GM15510 (cell line): ENCODE data around the gene AS3MT.

Experiments used
- POLR2A ChIP-seq: IDR thresholded peaks from 3 replicates; pipeline ENCODE4 v1.6.1; 2011; ENCODE audit warnings: borderline replicate concordance; ENCODE audit not compliant: insufficient read length; ENCODE audit errors: extremely low read depth

Gene AS3MT, protein sequence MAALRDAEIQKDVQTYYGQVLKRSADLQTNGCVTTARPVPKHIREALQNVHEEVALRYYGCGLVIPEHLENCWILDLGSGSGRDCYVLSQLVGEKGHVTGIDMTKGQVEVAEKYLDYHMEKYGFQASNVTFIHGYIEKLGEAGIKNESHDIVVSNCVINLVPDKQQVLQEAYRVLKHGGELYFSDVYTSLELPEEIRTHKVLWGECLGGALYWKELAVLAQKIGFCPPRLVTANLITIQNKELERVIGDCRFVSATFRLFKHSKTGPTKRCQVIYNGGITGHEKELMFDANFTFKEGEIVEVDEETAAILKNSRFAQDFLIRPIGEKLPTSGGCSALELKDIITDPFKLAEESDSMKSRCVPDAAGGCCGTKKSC

GRCh38 chr10:102869258-102870198, at the start of gene AS3MT:
AS3MT (plus strand) TSS chr10:102869470; CDS start chr10:102869593, 123 bp downstream.
- no peak for TF ChIP-seq POLR2A

DNA sequence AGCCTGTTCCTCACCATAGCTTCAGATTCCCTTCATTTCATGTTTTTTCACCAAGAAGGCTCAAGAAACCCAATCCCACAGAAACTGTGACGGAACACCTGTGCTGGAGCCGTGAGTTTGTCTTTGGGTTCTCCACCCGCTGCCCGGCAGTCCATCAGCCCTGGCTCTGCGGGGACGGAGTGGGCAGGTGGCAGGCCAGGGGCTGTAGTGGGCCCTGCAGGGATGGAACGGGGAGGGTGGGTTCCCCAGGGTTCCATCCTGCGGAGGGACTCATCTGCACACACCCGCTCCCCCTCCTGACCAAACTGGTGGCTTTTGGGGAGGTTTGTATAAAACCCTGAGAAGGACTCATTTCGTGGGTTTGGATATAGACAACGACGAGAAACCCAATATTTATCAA, 47.0 kb upstream of the AS3MT start:
- no peak for TF ChIP-seq POLR2A

DNA sequence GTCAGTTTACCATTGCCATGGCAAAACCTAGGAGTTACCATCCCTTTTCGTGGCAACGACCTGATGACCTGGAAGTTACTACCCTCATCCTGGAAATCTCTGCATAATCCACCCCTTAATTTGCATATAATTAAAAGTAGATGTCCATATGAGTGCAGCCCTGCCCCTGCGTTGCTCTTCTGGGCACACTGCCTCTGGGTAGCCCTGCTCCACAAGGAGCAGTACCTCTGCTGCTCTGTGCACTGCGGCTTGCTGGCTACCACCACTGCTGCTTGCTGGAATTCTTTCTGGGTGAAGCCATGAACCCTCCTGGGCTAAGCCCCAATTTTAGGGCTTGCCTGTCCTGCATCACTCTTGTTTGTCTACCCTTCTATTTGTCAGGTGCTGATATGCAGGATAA, 44.6 kb upstream of the AS3MT start:
- TF ChIP-seq POLR2A = no peak

GRCh38 chr10:102826148-102826796, 43.0 kb upstream of the AS3MT start:
- no peak for TF ChIP-seq POLR2A

- TF ChIP-seq POLR2A = no peak
Measured at GRCh38 chr10:102827597-102827975, 41.7 kb upstream of the AS3MT start.

DNA sequence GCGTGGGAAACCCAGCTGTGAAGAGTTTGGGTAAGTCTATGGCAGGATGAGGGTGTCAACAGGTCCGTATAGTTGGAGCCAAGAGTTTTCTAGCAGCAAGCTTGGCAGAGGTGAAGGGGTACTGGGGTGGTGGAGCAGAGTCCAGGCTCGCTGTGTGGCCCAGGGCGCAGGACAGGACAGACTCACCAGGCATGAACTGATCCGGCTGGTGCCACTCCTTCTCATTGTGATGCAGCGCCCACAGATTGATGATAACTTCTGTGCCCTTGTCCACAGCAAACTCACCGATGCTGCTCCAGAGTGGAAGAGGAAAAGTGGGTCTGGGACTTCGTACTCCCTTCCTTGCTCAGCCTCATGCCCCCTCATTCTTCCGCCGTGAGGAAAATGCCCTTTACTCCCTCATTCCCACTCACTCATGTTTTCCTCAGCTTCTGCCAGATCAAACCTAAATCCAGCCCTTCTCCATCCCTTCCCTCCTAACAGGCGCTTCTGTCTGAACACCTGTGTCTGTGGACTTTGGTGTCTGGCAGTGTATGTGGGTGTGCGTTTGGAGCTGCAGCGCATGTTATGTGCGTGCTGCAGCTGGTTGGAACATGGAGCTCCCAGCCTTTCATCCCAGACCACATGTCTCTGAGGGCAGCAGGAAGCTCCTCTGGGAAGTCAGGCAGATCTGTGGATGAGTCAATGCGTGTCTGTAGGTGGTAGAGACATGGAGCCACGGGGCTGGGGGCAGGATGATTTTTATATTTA, 37.8 kb upstream of the AS3MT start:
- TF ChIP-seq POLR2A = no peak

GRCh38 chr10:102832248-102832647, 37.0 kb upstream of the AS3MT start:
- TF ChIP-seq POLR2A = no peak

DNA sequence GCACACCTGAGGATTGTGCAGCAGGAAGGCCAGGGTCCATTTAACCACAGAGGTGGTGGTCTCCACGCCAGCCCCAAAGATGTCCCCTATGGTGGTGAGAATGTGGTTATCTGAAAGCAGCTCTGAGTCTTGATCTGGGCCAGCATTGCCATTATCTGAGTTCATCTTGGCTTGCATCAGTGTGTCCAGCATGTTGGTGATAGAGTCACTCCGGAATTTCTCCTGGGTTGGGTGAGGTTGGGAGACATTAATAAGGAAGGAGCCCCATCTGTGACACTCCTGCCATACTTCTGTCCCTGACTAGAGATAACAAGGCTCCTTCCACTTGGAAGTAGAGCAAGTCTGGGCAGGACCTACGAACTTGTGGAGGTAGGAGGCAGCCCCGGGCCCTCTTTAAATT, 36.3 kb upstream of the AS3MT start:
- no peak for TF ChIP-seq POLR2A

DNA sequence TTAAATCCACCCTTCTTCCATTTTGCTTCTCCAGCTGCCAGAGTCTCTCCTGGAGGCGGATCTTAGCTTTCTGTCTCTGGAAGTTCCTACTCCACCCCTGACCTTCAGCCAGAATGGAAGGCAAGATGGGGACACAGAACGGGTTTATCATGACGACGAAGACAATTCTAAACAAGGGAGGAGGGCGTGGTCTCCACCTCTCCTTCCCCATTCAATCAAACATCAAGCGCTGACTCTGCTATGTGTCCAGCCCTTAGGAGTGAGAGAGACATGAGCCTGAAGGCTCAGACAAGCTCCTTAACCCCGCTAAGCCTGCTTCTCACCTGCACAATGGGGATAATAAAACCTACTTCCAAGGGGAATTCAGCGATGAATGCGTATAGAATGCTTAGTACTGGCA, 35.1 kb upstream of the AS3MT start:
- TF ChIP-seq POLR2A = no peak

DNA sequence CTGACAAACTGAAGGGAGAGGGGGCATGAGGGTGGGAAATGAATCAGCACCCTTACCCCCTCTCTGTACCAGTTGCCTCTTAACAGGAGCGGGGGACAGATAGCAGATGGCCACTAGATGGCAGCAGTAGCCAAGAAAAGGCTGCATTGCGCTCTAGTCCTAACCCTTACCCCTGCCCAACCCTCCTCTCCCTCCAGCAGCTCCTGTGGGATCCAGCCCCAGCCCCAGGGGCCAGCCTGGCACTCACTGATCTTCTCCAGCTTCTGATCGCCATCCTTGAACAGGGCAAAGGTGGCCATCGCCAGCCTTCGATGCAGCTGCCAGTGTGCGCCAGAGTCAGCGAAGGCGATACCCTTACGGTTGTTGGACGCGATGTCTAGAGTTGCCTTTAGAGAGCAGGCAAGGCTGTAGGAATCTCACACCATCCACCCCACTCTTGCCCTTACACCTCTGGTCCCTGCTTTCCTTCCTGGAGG, 34.2 kb upstream of the AS3MT start:
- no peak for TF ChIP-seq POLR2A

DNA sequence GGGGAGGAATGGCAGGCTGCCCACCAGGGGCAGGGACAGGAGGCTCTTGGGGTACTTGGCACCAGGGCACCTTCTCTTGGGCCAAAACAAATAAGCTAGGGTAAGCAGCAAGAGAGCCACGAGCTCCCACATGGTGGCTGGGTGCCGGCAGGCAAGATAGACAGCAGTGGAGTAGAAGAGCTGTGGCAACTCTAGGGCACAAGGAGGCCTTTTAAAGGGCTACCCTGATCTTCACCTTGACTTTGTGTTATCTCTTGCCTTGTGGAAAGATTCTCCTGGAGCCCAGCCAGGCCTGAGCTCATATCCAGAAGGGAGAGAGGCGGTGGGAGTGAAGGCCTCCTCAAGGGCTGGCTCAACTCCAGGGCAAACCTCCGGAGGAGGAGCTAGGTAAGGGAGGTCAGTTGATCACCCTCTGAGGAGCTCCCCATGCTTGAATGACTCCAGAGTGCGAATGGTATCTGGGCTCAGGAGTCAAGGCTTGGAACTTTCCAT, 32.0 kb upstream of the AS3MT start, which contains the start of gene CYP17A1:
Gene CYP17A1 (minus strand): TSS at position 184 of the 492 bp plus-strand sequence. CDS start 52 bp downstream, at position 132.
- TF ChIP-seq POLR2A = no peak

- no peak for TF ChIP-seq POLR2A
Measured at GRCh38 chr10:102841827-102842345, 27.4 kb upstream of the AS3MT start.

- TF ChIP-seq POLR2A = no peak
Measured at GRCh38 chr10:102845352-102845902, 23.8 kb upstream of the AS3MT start.
